ENCODE measurements around the gene PTPRK. TPM values are rescaled to one million over a fixed set of nuclear protein-coding genes. Genes with fewer than 3 reads are reported as not detected.

The PTPRK gene
- polyA plus RNA-seq, 1 experiment: 37.8 TPM

- no peak overlapping the region for H3K4me3 ChIP-seq (ENCODE audit: low read depth, low read length)
- DNase-seq (ENCODE audit: low read depth, low spot score): no peak
- H3K9me3 ChIP-seq (ENCODE audit: control insufficient read depth, insufficient read depth, low read length): no peaks in the 10 kb centered on the region
- H3K27me3 ChIP-seq (ENCODE audit: control insufficient read depth, insufficient read depth, low read length): no peaks in the 10 kb centered on the region
- H3K27ac ChIP-seq (ENCODE audit: low read depth, low read length): no peak overlapping the region
- CTCF ChIA-PET: interaction anchor here (0.5 to 1.5 kb wide), 4 partner anchors 19 to 150 kb away, joined by 3 to 4 read pairs (median 4); partner anchors contain the start of gene PTPRK
- POLR2A ChIA-PET: interaction anchor here (0.7 kb wide), 1 partner anchor 15 kb away, joined by 3 read pairs; no protein-coding TSS in a partner anchor
- TF ChIP-seq CTCF (IDR thresholded peaks at IDR 0.05; ENCODE audit: low read depth, low read length): peak; percentile 13; the same call in 1 of the 2 replicates
Measured at GRCh38 chr6:128370072-128370471, 150.3 kb downstream of the PTPRK start.

GRCh38 chr6:128368213-128368944 lies 152.0 kb downstream of the PTPRK start:
- no peaks in the 10 kb centered on the region for H3K9me3 ChIP-seq (ENCODE audit: control insufficient read depth, insufficient read depth, low read length)
- H3K27ac ChIP-seq (ENCODE audit: low read depth, low read length): no peak overlapping the region
- POLR2A ChIA-PET: no interaction called here
- H3K27me3 ChIP-seq (ENCODE audit: control insufficient read depth, insufficient read depth, low read length): no peaks in the 10 kb centered on the region
- H3K4me3 ChIP-seq (ENCODE audit: low read depth, low read length): no peak overlapping the region
- CTCF ChIA-PET: no interaction called here
- DNase-seq (ENCODE audit: low read depth, low spot score): no peak
- no peak for TF ChIP-seq CTCF (IDR thresholded peaks at IDR 0.05; ENCODE audit: low read depth, low read length)

DNA sequence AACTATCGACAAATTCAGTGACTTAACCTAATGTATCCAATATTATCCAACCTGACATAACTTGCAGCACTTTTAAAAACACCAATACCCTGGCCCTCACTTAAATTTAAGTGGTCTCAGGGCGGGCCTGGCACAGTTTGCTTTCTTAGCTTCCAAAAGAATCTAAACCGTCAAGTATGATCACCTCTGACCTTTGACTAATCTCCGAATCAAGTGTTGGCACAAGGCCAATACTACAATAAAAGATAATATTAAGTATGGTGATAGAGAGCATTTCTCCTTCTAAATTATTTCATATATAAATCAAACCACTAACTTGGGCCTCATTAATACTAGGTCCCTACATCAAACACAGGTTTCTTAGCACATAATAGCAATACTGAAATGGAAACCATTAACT lies 153.0 kb downstream of the PTPRK start:
- TF ChIP-seq CTCF (IDR thresholded peaks at IDR 0.05; ENCODE audit: low read depth, low read length): no peak
- Histone ChIP-seq H3K4me3 (ENCODE audit: low read depth, low read length) (no peak overlapping the region), H3K27ac (ENCODE audit: low read depth, low read length) (no peak overlapping the region), H3K9me3 (ENCODE audit: control insufficient read depth, insufficient read depth, low read length) (no peaks in the 10 kb centered on the region), H3K27me3 (ENCODE audit: control insufficient read depth, insufficient read depth, low read length) (no peaks in the 10 kb centered on the region)
- no peak for DNase-seq (ENCODE audit: low read depth, low spot score)
- ChIA-PET CTCF (no interaction called here), POLR2A (no interaction called here)

DNA sequence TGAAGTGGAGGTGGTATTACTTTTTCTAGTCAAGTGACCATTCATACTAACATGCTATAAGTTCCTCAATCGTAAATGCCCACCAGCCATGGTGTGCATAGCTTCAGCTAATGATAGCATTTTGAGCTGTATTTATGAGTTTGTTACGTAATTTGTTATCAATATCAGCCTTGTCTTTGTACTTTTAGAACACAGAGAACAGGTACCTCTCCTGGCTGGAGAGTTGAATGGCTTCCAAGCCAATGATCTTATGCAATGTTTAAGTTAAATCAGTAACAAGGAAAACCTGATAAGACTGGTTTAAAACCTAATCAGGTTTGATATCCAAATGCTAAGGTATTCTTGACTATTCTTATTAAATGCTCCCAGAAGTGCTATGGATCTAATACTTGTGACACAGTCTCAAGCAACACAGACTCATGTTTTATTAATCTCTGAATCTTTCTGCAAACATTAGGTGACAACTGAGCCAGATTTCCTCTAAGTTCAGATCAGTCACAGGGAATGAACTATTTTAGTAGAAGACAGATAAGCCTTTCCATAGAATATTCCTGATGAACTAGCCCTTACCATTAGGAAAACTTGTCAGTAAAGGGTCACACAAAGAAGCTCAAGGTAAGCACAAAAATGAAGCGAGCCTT lies 154.8 kb downstream of the PTPRK start:
- ChIA-PET POLR2A (no interaction called here), CTCF (no interaction called here)
- Histone ChIP-seq H3K27me3 (ENCODE audit: control insufficient read depth, insufficient read depth, low read length) (no peaks in the 10 kb centered on the region), H3K27ac (ENCODE audit: low read depth, low read length) (no peak overlapping the region), H3K4me3 (ENCODE audit: low read depth, low read length) (no peak overlapping the region), H3K9me3 (ENCODE audit: control insufficient read depth, insufficient read depth, low read length) (no peaks in the 10 kb centered on the region)
- no peak for TF ChIP-seq CTCF (IDR thresholded peaks at IDR 0.05; ENCODE audit: low read depth, low read length)
- DNase-seq (ENCODE audit: low read depth, low spot score): no peak
